Urinary bladder (tissue), 4 donors: Measurements from ENCODE around the gene HNF1B. TPM values are rescaled to one million over a fixed set of nuclear protein-coding genes. Genes with fewer than 3 reads are reported as not detected.

Experiments
- DNase-seq: peaks from one replicate; pipeline ENCODE4 v3.0.0-alpha.2; 2015; ENCODE audit errors: extremely low spot score
- H3K27ac ChIP-seq: one replicate; pipeline ENCODE4 v1.5.1; 2013; ENCODE audit warnings: low read depth, mild to moderate bottlenecking, moderate library complexity
- H3K36me3 ChIP-seq: one replicate; pipeline ENCODE4 v1.6.1; 2013; ENCODE audit warnings: mild to moderate bottlenecking, moderate library complexity; ENCODE audit not compliant: insufficient read depth
- H3K4me1 ChIP-seq: one replicate; pipeline ENCODE4 v1.6.1; 2013; ENCODE audit warnings: mild to moderate bottlenecking, moderate library complexity; ENCODE audit not compliant: insufficient read depth
- H3K4me3 ChIP-seq: one replicate; pipeline ENCODE4 v1.5.1; 2013; ENCODE audit warnings: low read depth, low read length
- WGBS: extraction: QIAGEN DNeasy Blood & Tissue Kit; methylation state at CpG from one replicate; pipeline ENCODE4 v1.1.7; 2013; 5-methylcytosine and 5-hydroxymethylcytosine counted together
- polyA plus RNA-seq: library from polyadenylated mRNA; stranded (reverse); fragments of 200-250 nt; gene quantifications from one replicate; pipeline ENCODE4 v1.2.3, GENCODE V29; 2013
- total RNA-seq: library from RNA; depleted of rRNA; stranded (reverse); fragments of >200 nt; gene quantifications from one replicate; pipeline ENCODE4 v1.2.3, GENCODE V29; 2014
- donor health status: healthy with polysubstance abuse.
- donor health status: healthy.

The HNF1B gene
- total and polyA plus RNA-seq, 2 donors, result 0.74 to 1.5 TPM

DNA sequence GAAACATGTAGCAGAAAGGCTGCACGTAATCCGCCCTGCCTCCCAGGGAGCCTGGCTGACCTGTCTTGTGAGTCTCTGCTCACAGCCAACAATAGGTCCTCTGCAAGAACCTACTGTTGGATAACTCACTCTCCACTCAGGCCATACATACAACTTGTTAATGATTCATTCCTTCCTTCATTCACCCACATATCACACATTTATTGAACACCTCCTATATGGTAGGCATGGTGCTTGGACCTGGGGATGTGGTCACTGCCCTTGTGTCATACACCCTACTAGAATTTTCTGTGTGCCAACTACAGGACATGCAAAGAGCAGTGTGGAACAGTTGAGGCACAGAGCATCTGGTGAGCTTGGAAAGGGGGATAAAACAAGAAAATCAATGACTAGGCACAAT is 28.1 kb upstream of the HNF1B start:
- DNase-seq, result no peak
- Histone ChIP-seq H3K4me3 (no peak overlapping the region), H3K4me1 (no peaks in the 10 kb centered on the region), H3K36me3 (no peaks in the 10 kb centered on the region), H3K27ac (no peak overlapping the region)
- 85% methylated on average over 2 of the region's 2 CpGs for WGBS

GRCh38 chr17:37770631-37771518 is 26.0 kb upstream of the HNF1B start:
- Histone ChIP-seq H3K36me3 (no peaks in the 10 kb centered on the region), H3K4me1 (no peaks in the 10 kb centered on the region), H3K27ac (no peak overlapping the region), H3K4me3 (no peak overlapping the region)
- DNase-seq, result no peak
- 51% methylated on average over 17 of the region's 17 CpGs for WGBS

DNA sequence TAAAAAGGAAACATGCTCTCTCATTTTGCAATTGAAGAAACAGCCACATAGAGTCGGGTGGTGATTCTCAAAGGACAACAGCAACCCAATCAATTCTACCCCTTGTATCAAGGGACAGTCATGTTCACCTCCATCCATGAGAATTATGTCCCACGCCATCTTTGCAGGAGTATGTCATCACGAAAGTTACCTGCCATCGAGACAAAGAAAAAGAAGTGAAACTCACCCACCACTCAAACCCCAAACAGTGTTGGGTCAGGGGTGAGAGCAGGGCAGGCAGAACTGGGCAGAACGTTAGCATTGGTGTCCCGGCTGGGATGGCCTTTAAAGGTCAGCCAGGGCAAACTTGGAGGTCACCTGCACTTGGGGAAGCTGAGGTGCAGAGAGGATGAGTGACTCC is 24.2 kb upstream of the HNF1B start:
- Histone ChIP-seq H3K27ac (no peak overlapping the region), H3K4me3 (no peak overlapping the region), H3K36me3 (no peaks in the 10 kb centered on the region), H3K4me1 (no peaks in the 10 kb centered on the region)
- DNase-seq, result no peak
- 89% methylated on average over 6 of the region's 6 CpGs for WGBS

DNA sequence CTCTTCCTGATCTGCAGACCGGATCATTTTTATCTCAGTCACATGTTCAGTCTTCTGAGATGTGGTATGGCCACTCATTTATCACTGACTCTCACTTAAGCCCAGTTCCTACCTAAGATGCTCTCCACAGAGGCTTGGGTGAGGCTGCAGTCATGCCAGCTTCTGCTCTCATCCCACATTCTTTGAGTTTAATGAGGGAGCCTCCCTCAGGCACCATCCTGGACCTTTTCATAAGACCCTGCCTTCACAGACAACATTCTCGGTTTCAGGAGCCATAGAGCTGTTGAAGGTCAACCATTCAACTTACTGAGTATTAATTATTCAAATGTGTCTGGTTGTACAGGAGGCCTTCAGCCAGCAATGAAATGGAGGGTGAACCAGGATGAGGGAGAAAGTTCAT is 23.6 kb upstream of the HNF1B start:
- WGBS, result 87% methylated on average over 2 of the region's 2 CpGs
- H3K27ac ChIP-seq, result no peak overlapping the region
- H3K4me1 ChIP-seq, result no peaks in the 10 kb centered on the region
- H3K4me3 ChIP-seq, result no peak overlapping the region
- DNase-seq, result no peak
- no peaks in the 10 kb centered on the region for H3K36me3 ChIP-seq

DNA sequence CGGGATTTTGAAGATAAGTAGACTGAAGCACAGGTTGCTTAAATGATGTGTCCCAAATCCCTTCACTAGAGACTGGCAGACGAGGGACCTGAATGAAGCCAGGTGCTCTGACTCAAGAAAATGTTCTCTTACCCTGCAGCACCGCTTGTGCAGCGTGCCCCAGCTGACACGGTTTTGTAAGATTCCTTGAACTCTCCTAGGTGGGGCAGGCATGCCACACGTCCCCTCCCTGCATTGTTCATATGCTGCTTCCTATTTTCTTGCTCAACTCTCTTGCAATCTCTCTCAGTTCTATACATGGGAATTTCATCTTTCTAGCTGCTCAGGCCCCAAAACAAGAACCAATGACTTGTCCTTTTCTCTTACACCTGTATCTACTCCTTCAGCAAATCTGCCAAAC is 22.1 kb upstream of the HNF1B start:
- Histone ChIP-seq H3K36me3 (no peaks in the 10 kb centered on the region), H3K4me1 (no peaks in the 10 kb centered on the region), H3K4me3 (no peak overlapping the region), H3K27ac (no peak overlapping the region)
- DNase-seq, result no peak
- WGBS, result 58% methylated on average over 6 of the region's 6 CpGs

- DNase-seq, result no peak
- Histone ChIP-seq H3K36me3 (no peaks in the 10 kb centered on the region), H3K27ac (no peak overlapping the region), H3K4me1 (no peaks in the 10 kb centered on the region), H3K4me3 (no peak overlapping the region)
- 50% methylated on average over 3 of the region's 3 CpGs for WGBS
Measured at GRCh38 chr17:37764383-37764782, 19.5 kb upstream of the HNF1B start.

- 28% methylated on average over 7 of the region's 7 CpGs for WGBS
- no peak overlapping the region for H3K4me3 ChIP-seq
- no peaks in the 10 kb centered on the region for H3K4me1 ChIP-seq
- H3K27ac ChIP-seq, result no peak overlapping the region
- H3K36me3 ChIP-seq, result no peaks in the 10 kb centered on the region
- no peak for DNase-seq
Measured at GRCh38 chr17:37762666-37763065, 17.8 kb upstream of the HNF1B start.

- no peak overlapping the region for H3K27ac ChIP-seq
- no peak for DNase-seq
- WGBS, result 89% methylated on average over 4 of the region's 4 CpGs
- no peaks in the 10 kb centered on the region for H3K36me3 ChIP-seq
- no peaks in the 10 kb centered on the region for H3K4me1 ChIP-seq
- H3K4me3 ChIP-seq, result no peak overlapping the region
Measured at GRCh38 chr17:37761961-37762360, 17.1 kb upstream of the HNF1B start.

- H3K27ac ChIP-seq, result no peak overlapping the region
- no peaks in the 10 kb centered on the region for H3K4me1 ChIP-seq
- H3K4me3 ChIP-seq, result no peak overlapping the region
- no peak for DNase-seq
- WGBS, result 60% methylated on average over 7 of the region's 7 CpGs
- H3K36me3 ChIP-seq, result no peaks in the 10 kb centered on the region
Measured at GRCh38 chr17:37761059-37761458, 16.2 kb upstream of the HNF1B start.

- DNase-seq, result no peak
- H3K4me1 ChIP-seq, result no peaks in the 10 kb centered on the region
- H3K27ac ChIP-seq, result no peak overlapping the region
- 66% methylated on average over 5 of the region's 5 CpGs for WGBS
- no peaks in the 10 kb centered on the region for H3K36me3 ChIP-seq
- H3K4me3 ChIP-seq, result no peak overlapping the region
Measured at GRCh38 chr17:37759014-37759637, 14.3 kb upstream of the HNF1B start.

DNA sequence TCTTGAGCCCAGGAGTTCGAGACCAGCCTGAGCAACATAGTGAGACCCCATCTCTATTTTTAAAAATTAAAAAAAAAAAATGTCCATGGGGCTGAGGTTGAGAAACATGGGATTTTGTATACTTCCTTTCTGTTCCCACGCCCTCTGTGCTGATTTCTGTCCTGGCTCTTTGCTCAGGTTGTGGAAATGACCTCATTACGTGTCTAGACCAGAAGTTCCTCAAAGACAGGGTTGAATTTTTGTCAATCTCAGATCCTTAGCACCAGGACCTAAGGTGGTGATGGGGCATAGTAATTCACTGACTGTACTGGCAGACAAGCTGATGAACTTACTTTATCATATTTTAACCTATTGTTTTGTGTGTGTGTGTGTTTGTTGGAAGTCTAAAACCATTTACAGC is 11.2 kb upstream of the HNF1B start:
- WGBS, result 79% methylated on average over 3 of the region's 3 CpGs
- DNase-seq, result no peak
- H3K27ac ChIP-seq, result no peak overlapping the region
- H3K4me1 ChIP-seq, result no peaks in the 10 kb centered on the region
- H3K4me3 ChIP-seq, result no peak overlapping the region
- H3K36me3 ChIP-seq, result no peaks in the 10 kb centered on the region

DNA sequence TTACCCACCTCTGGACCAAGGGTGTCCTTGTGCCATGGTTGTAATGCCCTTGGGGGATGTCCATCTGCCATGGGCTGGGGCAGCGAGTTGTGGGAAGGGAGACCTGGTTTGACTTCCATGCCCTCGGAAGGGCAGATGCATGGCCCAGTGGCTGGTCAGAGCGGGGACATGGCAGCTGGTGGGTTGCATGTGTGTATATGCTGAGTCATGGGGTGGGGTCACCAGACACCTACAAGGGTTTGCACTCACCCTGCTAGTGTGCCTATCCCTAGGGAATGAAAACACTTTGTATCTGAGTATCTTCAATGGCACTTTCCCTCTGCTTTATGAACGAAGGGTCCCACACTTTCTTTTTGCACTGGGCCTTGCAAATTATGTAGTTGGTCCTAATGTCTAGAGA is 10.6 kb upstream of the HNF1B start:
- Histone ChIP-seq H3K4me1 (no peaks in the 10 kb centered on the region), H3K27ac (no peak overlapping the region), H3K4me3 (no peak overlapping the region), H3K36me3 (no peaks in the 10 kb centered on the region)
- WGBS, result 95% methylated on average over 4 of the region's 4 CpGs
- no peak for DNase-seq

GRCh38 chr17:37754363-37754762 is 9.5 kb upstream of the HNF1B start:
- Histone ChIP-seq H3K27ac (no peak overlapping the region), H3K4me1 (no peaks in the 10 kb centered on the region), H3K4me3 (no peak overlapping the region), H3K36me3 (no peaks in the 10 kb centered on the region)
- 89% methylated on average over 5 of the region's 5 CpGs for WGBS
- no peak for DNase-seq

DNA sequence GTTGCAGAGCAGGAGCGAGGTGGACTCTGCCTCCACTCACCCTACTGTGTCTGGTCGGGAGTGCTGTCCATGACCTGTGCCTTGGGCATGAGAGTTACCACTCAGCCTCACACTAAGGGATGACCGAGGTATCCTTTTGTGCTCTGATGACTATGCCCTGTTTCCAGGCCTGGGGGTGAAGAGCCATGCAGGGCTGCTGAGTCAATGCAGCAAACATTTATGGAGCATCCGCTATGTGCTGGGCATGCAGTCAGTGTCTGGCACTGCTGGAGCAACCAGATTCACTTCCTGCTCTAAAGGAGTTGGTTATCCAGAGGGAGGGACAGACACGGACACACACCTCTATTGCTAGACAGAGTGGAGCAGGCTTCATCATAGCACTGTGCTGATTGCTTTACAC is 7.6 kb upstream of the HNF1B start:
- DNase-seq, result no peak
- Histone ChIP-seq H3K4me1 (no peaks in the 10 kb centered on the region), H3K36me3 (no peaks in the 10 kb centered on the region), H3K4me3 (no peak overlapping the region), H3K27ac (no peak overlapping the region)
- WGBS, result 71% methylated on average over 5 of the region's 5 CpGs
